HG02840 (cell line): ENCODE results near the gene RIOX2.

Source experiments
- ATAC-seq: cut with Tn5 transposase; IDR thresholded peaks from one replicate; pipeline ENCODE4 v1.9.1; 2021; ENCODE audit warnings: mild to moderate bottlenecking, moderate library complexity, moderate number of reproducible peaks; ENCODE audit not compliant: unreplicated experiment, low FRiP score

The RIOX2 gene

GRCh38 chr3:97957617-97958311 lies 14.5 kb downstream of the RIOX2 start:
- ATAC-seq: no peak

- ATAC-seq: no peak
Measured at GRCh38 chr3:97956051-97956450, 16.2 kb downstream of the RIOX2 start.

GRCh38 chr3:97954228-97954827 lies 17.9 kb downstream of the RIOX2 start:
- no peak for ATAC-seq

- ATAC-seq: no peak
Measured at GRCh38 chr3:97952872-97953271, 19.4 kb downstream of the RIOX2 start.

GRCh38 chr3:97952280-97952679 lies 20.0 kb downstream of the RIOX2 start:
- ATAC-seq: no peak

GRCh38 chr3:97950360-97950759 lies 21.9 kb downstream of the RIOX2 start:
- no peak for ATAC-seq

- no peak for ATAC-seq
Measured at GRCh38 chr3:97949743-97950142, 22.5 kb downstream of the RIOX2 start.

- ATAC-seq: no peak
Measured at GRCh38 chr3:97949110-97949485, 23.1 kb downstream of the RIOX2 start.

GRCh38 chr3:97948351-97949109 lies 23.7 kb downstream of the RIOX2 start:
- ATAC-seq: no peak

- ATAC-seq: no peak
Measured at GRCh38 chr3:97942801-97943546, 29.3 kb downstream of the RIOX2 start.

GRCh38 chr3:97940034-97940433 lies 32.2 kb downstream of the RIOX2 start:
- ATAC-seq: no peak

GRCh38 chr3:97939401-97939800 lies 32.8 kb downstream of the RIOX2 start:
- ATAC-seq: no peak

- no peak for ATAC-seq
Measured at GRCh38 chr3:97938444-97938843, 33.8 kb downstream of the RIOX2 start.

- no peak for ATAC-seq
Measured at GRCh38 chr3:97937205-97937604, 35.0 kb downstream of the RIOX2 start.

- no peak for ATAC-seq
Measured at GRCh38 chr3:97935842-97936241, 36.4 kb downstream of the RIOX2 start.

GRCh38 chr3:97934980-97935695 lies 37.1 kb downstream of the RIOX2 start:
- ATAC-seq: no peak

- ATAC-seq: no peak
Measured at GRCh38 chr3:97932387-97932801, 39.8 kb downstream of the RIOX2 start.

GRCh38 chr3:97931218-97931617 lies 41.0 kb downstream of the RIOX2 start:
- no peak for ATAC-seq

GRCh38 chr3:97930018-97930417 lies 42.2 kb downstream of the RIOX2 start:
- ATAC-seq: no peak

GRCh38 chr3:97928986-97929385 lies 43.2 kb downstream of the RIOX2 start:
- no peak for ATAC-seq
